Hepatocyte (in vitro differentiated cells): ENCODE data around the gene SCGB1A1.

Experiments
- CTCF ChIP-seq: fragments of 200-600 bp; sonication (generic); IDR thresholded peaks from 2 replicates; pipeline ENCODE4 v1.5.1; 2016; ENCODE audit warnings: antibody characterized with exemption, mild to moderate bottlenecking; ENCODE audit not compliant: poor library complexity
- EZH2 ChIP-seq: fragments of 200-600 bp; sonication (generic); IDR thresholded peaks from 2 replicates; pipeline ENCODE4 v1.6.1; 2016; ENCODE audit warnings: antibody characterized with exemption, mild to moderate bottlenecking, borderline replicate concordance
- EZH2phosphoT487 ChIP-seq: fragments of 200-600 bp; sonication (generic); IDR thresholded peaks from one replicate; pipeline ENCODE4 v1.6.1; 2018; ENCODE audit warnings: antibody characterized with exemption, mild to moderate bottlenecking, low read depth, moderate library complexity; ENCODE audit not compliant: unreplicated experiment, severe bottlenecking

GRCh38 chr11:62428871-62429560 lies 10.2 kb downstream of the SCGB1A1 start:
- TF ChIP-seq CTCF (no peak), EZH2 (no peak), EZH2phosphoT487 (no peak)
